WTC11 (cell line): Measurements from ENCODE around the gene FLYWCH2. TPM values are rescaled to one million over a fixed set of nuclear protein-coding genes. Genes with fewer than 3 reads are reported as not detected.

Source experiments
- ATAC-seq: fragments of 200-7000 bp; cut with Tn5 transposase; 2 replicates; pipeline ENCODE4 v1.10.0; 2021; ENCODE audit warnings: mild to moderate bottlenecking, moderate library complexity
- CTCF ChIA-PET: fragments of 300-600 bp; sonication (Branson Sonifier 250); formaldehyde crosslinking; loops from one replicate; lab custom pipeline; 2021; ENCODE audit warnings: antibody characterized with exemption; lab: Charles Lee
- POLR2A ChIA-PET: fragments of 350-600 bp; sonication (Branson Sonifier 250); formaldehyde crosslinking; loops from one replicate; lab custom pipeline; 2021; ENCODE audit warnings: antibody characterized with exemption; lab: Charles Lee
- DNase-seq: peaks from one replicate; pipeline ENCODE4 v3.0.0; 2021; ENCODE audit warnings: low spot score
- H3K27ac Mint-ChIP-seq: 2 replicates; pipeline ENCODE4 v1.8.0; 2021; ENCODE audit warnings: mixed read lengths
- H3K27me3 Mint-ChIP-seq: 2 replicates; pipeline ENCODE4 v1.8.0; 2021; ENCODE audit warnings: low read depth, mild to moderate bottlenecking, moderate library complexity, mixed read lengths
- H3K36me3 Mint-ChIP-seq: 2 replicates; pipeline ENCODE4 v1.8.0; 2021; ENCODE audit warnings: mixed read lengths
- H3K4me1 Mint-ChIP-seq: 2 replicates; pipeline ENCODE4 v1.8.0; 2022; ENCODE audit warnings: mixed read lengths
- H3K4me3 Mint-ChIP-seq: 2 replicates; pipeline ENCODE4 v1.8.0; 2021; ENCODE audit warnings: mild to moderate bottlenecking, moderate library complexity, mixed read lengths
- H3K9me3 Mint-ChIP-seq: 2 replicates; pipeline ENCODE4 v1.8.0; 2021; ENCODE audit warnings: mixed read lengths
- CREB1 ChIP-seq: sonication (generic); formaldehyde crosslinking; IDR thresholded peaks from 2 replicates; pipeline ENCODE4 v1.8.0; 2023; ENCODE audit warnings: mild to moderate bottlenecking, missing genetic modification reagents
- CREM ChIP-seq: sonication (generic); formaldehyde crosslinking; IDR thresholded peaks from 2 replicates; pipeline ENCODE4 v1.8.1; 2022; ENCODE audit warnings: mild to moderate bottlenecking, missing genetic modification reagents, moderate library complexity
- EMX1 ChIP-seq: fragments of 250-450 bp; sonication (Bioruptor Pico); IDR thresholded peaks from 2 replicates; pipeline ENCODE4 v1.8.0; 2021; ENCODE audit warnings: mild to moderate bottlenecking
- FOXP1 ChIP-seq: sonication (generic); formaldehyde crosslinking; IDR thresholded peaks from 2 replicates; pipeline ENCODE4 v1.8.0; 2022; ENCODE audit warnings: missing genetic modification reagents, mild to moderate bottlenecking, moderate library complexity, borderline replicate concordance
- GRHL2 ChIP-seq: fragments of 250-450 bp; sonication (Bioruptor Pico); IDR thresholded peaks from 2 replicates; pipeline ENCODE4 v1.8.0; 2022; ENCODE audit warnings: mild to moderate bottlenecking, moderate library complexity; ENCODE audit not compliant: insufficient replicate concordance, severe bottlenecking
- NR3C1 ChIP-seq: sonication (generic); formaldehyde crosslinking; conservative IDR thresholded peaks from 2 replicates; pipeline ENCODE4 v1.8.1; 2023; ENCODE audit warnings: low read depth, mild to moderate bottlenecking, missing genetic modification reagents
- RELA ChIP-seq: sonication (generic); formaldehyde crosslinking; IDR thresholded peaks from 2 replicates; pipeline ENCODE4 v1.8.1; 2022; ENCODE audit warnings: missing genetic modification reagents, mild to moderate bottlenecking, borderline replicate concordance
- SP1 ChIP-seq: sonication (generic); formaldehyde crosslinking; conservative IDR thresholded peaks from 2 replicates; pipeline ENCODE4 v1.8.1; 2022; ENCODE audit warnings: missing genetic modification reagents
- TEAD4 ChIP-seq: sonication (generic); formaldehyde crosslinking; IDR thresholded peaks from 2 replicates; pipeline ENCODE4 v1.8.0; 2022; ENCODE audit warnings: mild to moderate bottlenecking, missing genetic modification reagents
- ZNF317 ChIP-seq: sonication (generic); formaldehyde crosslinking; IDR thresholded peaks from 2 replicates; pipeline ENCODE4 v1.8.1; 2023; ENCODE audit warnings: low read depth, mild to moderate bottlenecking, moderate library complexity, missing genetic modification reagents, borderline replicate concordance
- ZNF423 ChIP-seq: fragments of 250-450 bp; sonication (Bioruptor Pico); IDR thresholded peaks from 2 replicates; pipeline ENCODE4 v2.1.2; 2022; ENCODE audit warnings: mild to moderate bottlenecking, moderate library complexity
- total RNA-seq: library from RNA; stranded (reverse); gene quantifications from 3 replicates; pipeline ENCODE4 v1.2.3, GENCODE V29; 2021
- TF ChIP-seq, protein P1 (sequence below): sonication (generic); formaldehyde crosslinking; IDR thresholded peaks from 2 replicates; pipeline ENCODE4 v1.8.1; 2023; ENCODE audit warnings: mild to moderate bottlenecking, missing genetic modification reagents, borderline replicate concordance
- TF ChIP-seq, protein P2 (sequence below): sonication (generic); formaldehyde crosslinking; IDR thresholded peaks from 2 replicates; pipeline ENCODE4 v1.8.1; 2023; ENCODE audit warnings: mild to moderate bottlenecking, missing genetic modification reagents
- TF ChIP-seq, protein P3 (sequence below): sonication (generic); formaldehyde crosslinking; IDR thresholded peaks from 2 replicates; pipeline ENCODE4 v1.8.0; 2022; ENCODE audit warnings: mild to moderate bottlenecking, missing genetic modification reagents
- TF ChIP-seq, protein P4 (sequence below): sonication (generic); formaldehyde crosslinking; IDR thresholded peaks from 2 replicates; pipeline ENCODE4 v1.8.0; 2023; ENCODE audit warnings: missing genetic modification reagents
- TF ChIP-seq, protein P5 (sequence below): fragments of 250-450 bp; sonication (Bioruptor Pico); IDR thresholded peaks from 2 replicates; pipeline ENCODE4 v1.9.0; 2021; ENCODE audit warnings: moderate library complexity, mild to moderate bottlenecking, inconsistent platforms, borderline replicate concordance
- TF ChIP-seq, protein P6 (sequence below): sonication (generic); formaldehyde crosslinking; IDR thresholded peaks from 2 replicates; pipeline ENCODE4 v1.8.1; 2023; ENCODE audit warnings: mild to moderate bottlenecking, missing genetic modification reagents, moderate library complexity
- TF ChIP-seq, protein P7 (sequence below): sonication (generic); formaldehyde crosslinking; IDR thresholded peaks from 2 replicates; pipeline ENCODE4 v1.8.1; 2023; ENCODE audit warnings: mild to moderate bottlenecking, missing genetic modification reagents, moderate library complexity
- TF ChIP-seq, protein P8 (sequence below): sonication (generic); formaldehyde crosslinking; IDR thresholded peaks from 2 replicates; pipeline ENCODE4 v1.8.0; 2023; ENCODE audit warnings: mild to moderate bottlenecking, missing genetic modification reagents

The FLYWCH2 gene
- total RNA-seq, 1 experiment from 2014 or later = 20.7 TPM

DNA sequence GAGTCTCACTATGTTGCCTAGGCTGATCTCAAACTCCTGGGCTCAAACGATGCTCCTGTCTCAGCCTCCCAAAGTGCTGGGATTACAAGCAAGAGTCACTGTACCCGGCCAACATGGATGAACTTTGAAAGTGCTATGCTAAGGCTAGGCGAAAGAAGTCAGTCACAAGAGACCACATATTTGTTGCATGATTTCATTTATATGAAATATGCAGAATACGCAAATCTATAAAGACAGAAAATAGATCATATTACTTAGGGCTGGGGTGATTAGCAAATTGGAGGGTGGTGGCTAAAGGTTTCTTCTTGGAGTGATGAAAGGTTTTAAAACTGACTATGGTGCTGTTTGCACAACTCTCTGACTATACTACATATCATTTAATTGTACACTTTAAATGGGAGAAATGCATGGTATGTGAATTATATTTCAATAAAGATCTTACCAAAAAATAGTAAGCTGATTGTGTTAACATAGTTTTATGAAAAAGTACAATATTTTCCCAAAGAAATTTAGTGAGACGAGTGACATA is 27.5 kb downstream of the FLYWCH2 start (continued):
- TF ChIP-seq, protein P1, sequence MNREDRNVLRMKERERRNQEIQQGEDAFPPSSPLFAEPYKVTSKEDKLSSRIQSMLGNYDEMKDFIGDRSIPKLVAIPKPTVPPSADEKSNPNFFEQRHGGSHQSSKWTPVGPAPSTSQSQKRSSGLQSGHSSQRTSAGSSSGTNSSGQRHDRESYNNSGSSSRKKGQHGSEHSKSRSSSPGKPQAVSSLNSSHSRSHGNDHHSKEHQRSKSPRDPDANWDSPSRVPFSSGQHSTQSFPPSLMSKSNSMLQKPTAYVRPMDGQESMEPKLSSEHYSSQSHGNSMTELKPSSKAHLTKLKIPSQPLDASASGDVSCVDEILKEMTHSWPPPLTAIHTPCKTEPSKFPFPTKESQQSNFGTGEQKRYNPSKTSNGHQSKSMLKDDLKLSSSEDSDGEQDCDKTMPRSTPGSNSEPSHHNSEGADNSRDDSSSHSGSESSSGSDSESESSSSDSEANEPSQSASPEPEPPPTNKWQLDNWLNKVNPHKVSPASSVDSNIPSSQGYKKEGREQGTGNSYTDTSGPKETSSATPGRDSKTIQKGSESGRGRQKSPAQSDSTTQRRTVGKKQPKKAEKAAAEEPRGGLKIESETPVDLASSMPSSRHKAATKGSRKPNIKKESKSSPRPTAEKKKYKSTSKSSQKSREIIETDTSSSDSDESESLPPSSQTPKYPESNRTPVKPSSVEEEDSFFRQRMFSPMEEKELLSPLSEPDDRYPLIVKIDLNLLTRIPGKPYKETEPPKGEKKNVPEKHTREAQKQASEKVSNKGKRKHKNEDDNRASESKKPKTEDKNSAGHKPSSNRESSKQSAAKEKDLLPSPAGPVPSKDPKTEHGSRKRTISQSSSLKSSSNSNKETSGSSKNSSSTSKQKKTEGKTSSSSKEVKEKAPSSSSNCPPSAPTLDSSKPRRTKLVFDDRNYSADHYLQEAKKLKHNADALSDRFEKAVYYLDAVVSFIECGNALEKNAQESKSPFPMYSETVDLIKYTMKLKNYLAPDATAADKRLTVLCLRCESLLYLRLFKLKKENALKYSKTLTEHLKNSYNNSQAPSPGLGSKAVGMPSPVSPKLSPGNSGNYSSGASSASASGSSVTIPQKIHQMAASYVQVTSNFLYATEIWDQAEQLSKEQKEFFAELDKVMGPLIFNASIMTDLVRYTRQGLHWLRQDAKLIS = no peak
- TF ChIP-seq SP1 (CRISPR knock-in tag) = no peak
- no peak for TF ChIP-seq CREM
- TF ChIP-seq CREB1 (CRISPR knock-in tag) = no peak
- TF ChIP-seq, protein P2, sequence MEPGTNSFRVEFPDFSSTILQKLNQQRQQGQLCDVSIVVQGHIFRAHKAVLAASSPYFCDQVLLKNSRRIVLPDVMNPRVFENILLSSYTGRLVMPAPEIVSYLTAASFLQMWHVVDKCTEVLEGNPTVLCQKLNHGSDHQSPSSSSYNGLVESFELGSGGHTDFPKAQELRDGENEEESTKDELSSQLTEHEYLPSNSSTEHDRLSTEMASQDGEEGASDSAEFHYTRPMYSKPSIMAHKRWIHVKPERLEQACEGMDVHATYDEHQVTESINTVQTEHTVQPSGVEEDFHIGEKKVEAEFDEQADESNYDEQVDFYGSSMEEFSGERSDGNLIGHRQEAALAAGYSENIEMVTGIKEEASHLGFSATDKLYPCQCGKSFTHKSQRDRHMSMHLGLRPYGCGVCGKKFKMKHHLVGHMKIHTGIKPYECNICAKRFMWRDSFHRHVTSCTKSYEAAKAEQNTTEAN = no peak
- TF ChIP-seq, protein P3, sequence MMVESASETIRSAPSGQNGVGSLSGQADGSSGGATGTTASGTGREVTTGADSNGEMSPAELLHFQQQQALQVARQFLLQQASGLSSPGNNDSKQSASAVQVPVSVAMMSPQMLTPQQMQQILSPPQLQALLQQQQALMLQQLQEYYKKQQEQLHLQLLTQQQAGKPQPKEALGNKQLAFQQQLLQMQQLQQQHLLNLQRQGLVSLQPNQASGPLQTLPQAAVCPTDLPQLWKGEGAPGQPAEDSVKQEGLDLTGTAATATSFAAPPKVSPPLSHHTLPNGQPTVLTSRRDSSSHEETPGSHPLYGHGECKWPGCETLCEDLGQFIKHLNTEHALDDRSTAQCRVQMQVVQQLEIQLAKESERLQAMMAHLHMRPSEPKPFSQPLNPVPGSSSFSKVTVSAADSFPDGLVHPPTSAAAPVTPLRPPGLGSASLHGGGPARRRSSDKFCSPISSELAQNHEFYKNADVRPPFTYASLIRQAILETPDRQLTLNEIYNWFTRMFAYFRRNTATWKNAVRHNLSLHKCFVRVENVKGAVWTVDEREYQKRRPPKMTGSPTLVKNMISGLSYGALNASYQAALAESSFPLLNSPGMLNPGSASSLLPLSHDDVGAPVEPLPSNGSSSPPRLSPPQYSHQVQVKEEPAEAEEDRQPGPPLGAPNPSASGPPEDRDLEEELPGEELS (CRISPR knock-in tag) = no peak
- TF ChIP-seq, protein P4, sequence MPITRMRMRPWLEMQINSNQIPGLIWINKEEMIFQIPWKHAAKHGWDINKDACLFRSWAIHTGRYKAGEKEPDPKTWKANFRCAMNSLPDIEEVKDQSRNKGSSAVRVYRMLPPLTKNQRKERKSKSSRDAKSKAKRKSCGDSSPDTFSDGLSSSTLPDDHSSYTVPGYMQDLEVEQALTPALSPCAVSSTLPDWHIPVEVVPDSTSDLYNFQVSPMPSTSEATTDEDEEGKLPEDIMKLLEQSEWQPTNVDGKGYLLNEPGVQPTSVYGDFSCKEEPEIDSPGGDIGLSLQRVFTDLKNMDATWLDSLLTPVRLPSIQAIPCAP (CRISPR knock-in tag) = no peak
- TF ChIP-seq NR3C1 (CRISPR knock-in tag) = no peak
- TF ChIP-seq, protein P5, sequence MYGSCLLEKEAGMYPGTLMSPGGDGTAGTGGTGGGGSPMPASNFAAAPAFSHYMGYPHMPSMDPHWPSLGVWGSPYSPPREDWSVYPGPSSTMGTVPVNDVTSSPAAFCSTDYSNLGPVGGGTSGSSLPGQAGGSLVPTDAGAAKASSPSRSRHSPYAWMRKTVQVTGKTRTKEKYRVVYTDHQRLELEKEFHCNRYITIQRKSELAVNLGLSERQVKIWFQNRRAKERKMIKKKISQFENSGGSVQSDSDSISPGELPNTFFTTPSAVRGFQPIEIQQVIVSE (CRISPR knock-in tag) = no peak
- TF ChIP-seq ZNF423 (CRISPR knock-in tag) = no peak
- no peak for TF ChIP-seq GRHL2 (CRISPR knock-in tag)
- no peak for TF ChIP-seq TEAD4
- no peak for TF ChIP-seq RELA (CRISPR knock-in tag)
- no peak for TF ChIP-seq EMX1

DNA sequence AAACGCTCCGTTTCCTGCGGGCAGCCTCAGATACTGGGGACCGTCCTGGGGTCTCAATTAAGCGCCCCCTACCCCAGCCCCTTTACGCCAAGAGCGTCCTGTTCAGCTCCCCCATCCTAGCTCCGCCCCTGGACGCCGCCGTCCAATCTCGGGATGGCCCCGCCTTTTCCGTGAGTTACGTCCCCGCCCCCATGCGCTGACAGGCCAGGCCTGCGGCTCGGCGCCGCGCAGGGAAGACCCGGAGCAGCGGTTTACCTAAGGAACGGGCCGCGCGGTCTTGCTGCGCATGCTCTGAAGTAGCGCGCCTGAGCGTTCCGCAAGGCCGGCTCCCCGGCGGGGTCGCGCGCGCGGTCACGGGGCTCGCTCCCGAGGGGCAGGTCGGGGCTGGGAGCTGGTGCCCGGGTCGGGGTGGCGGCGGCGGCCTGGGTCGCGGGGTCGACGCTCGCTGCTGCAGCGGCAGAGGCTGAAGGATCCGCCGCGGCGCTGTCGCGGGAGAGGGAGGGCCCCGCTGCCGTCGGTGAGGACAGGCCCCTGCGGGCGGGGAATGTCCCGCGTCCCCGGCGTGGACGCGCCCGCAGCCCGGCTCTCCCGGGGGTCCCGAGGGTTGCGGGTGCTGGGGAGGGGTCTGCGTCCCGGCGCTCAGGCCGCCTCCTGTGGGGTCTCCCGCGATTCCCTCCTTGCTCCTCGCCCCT is 28.8 kb downstream of the FLYWCH2 start, which contains the start of gene FLYWCH1:
Gene FLYWCH1 (plus strand): TSS at position 294 of the 692 bp plus-strand sequence. CDS start 17,755 bp downstream, outside the sequence.
- H3K27me3 Mint-ChIP-seq = peaks cover 37% of the 10 kb centered on the region
- H3K4me3 Mint-ChIP-seq = peak within 1 kb of the TSS; percentile 86
- ATAC-seq (peak; percentile 98), DNase-seq (peak; percentile 99)
- peaks cover 14% of the 10 kb centered on the region for H3K4me1 Mint-ChIP-seq
- ChIA-PET POLR2A (interaction anchor here (1.0 to 1.3 kb wide), 5 partner anchors 9 to 53 kb away, joined by 3 to 5 read pairs (median 3); partner anchors contain the start of gene FLYWCH2), CTCF (interaction anchor here (0.6 to 3.2 kb wide), 16 partner anchors 9 to 218 kb away, joined by 3 to 42 read pairs (median 6); partner anchors contain the start of genes FLYWCH2 and TNFRSF12A)
- no peaks in the 10 kb centered on the region; the same call in 1 of the 2 replicates for H3K9me3 Mint-ChIP-seq
- peaks cover 4% of the 10 kb centered on the region; the same call in 1 of the 2 replicates for H3K36me3 Mint-ChIP-seq
- peak within 1 kb of the TSS; percentile 83 for H3K27ac Mint-ChIP-seq
- TF ChIP-seq ZNF317 (CRISPR knock-in tag) = no peak
- peak; percentile 79; the same call in 1 of the 2 replicates for TF ChIP-seq FOXP1 (CRISPR knock-in tag)
- TF ChIP-seq, protein P6, sequence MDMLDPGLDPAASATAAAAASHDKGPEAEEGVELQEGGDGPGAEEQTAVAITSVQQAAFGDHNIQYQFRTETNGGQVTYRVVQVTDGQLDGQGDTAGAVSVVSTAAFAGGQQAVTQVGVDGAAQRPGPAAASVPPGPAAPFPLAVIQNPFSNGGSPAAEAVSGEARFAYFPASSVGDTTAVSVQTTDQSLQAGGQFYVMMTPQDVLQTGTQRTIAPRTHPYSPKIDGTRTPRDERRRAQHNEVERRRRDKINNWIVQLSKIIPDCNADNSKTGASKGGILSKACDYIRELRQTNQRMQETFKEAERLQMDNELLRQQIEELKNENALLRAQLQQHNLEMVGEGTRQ = peak; percentile 69
- TF ChIP-seq CREB1 (CRISPR knock-in tag) = no peak
- TF ChIP-seq, protein P7, sequence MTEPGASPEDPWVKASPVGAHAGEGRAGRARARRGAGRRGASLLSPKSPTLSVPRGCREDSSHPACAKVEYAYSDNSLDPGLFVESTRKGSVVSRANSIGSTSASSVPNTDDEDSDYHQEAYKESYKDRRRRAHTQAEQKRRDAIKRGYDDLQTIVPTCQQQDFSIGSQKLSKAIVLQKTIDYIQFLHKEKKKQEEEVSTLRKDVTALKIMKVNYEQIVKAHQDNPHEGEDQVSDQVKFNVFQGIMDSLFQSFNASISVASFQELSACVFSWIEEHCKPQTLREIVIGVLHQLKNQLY (CRISPR knock-in tag) = no peak
- TF ChIP-seq, protein P8, sequence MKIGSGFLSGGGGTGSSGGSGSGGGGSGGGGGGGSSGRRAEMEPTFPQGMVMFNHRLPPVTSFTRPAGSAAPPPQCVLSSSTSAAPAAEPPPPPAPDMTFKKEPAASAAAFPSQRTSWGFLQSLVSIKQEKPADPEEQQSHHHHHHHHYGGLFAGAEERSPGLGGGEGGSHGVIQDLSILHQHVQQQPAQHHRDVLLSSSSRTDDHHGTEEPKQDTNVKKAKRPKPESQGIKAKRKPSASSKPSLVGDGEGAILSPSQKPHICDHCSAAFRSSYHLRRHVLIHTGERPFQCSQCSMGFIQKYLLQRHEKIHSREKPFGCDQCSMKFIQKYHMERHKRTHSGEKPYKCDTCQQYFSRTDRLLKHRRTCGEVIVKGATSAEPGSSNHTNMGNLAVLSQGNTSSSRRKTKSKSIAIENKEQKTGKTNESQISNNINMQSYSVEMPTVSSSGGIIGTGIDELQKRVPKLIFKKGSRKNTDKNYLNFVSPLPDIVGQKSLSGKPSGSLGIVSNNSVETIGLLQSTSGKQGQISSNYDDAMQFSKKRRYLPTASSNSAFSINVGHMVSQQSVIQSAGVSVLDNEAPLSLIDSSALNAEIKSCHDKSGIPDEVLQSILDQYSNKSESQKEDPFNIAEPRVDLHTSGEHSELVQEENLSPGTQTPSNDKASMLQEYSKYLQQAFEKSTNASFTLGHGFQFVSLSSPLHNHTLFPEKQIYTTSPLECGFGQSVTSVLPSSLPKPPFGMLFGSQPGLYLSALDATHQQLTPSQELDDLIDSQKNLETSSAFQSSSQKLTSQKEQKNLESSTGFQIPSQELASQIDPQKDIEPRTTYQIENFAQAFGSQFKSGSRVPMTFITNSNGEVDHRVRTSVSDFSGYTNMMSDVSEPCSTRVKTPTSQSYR = no peak
